NB4 (cell line): ENCODE data around the gene CSNK2A1.
"Not testable (repeated sequence)": the region's sequence is repeated elsewhere in the genome, so short reads cannot be mapped to it uniquely, and the experiment has no call there.

ENCODE experiments used
- POLR2A ChIP-seq: IDR thresholded peaks from 2 replicates; pipeline ENCODE4 v1.6.1; 2011; ENCODE audit warnings: mild to moderate bottlenecking; ENCODE audit not compliant: insufficient read length; ENCODE audit errors: extremely low read depth
- TF ChIP-seq, protein P1 (sequence below): IDR thresholded peaks from one replicate; pipeline ENCODE4 v1.5.1; 2012; ENCODE audit warnings: low read depth, low read length

DNA sequence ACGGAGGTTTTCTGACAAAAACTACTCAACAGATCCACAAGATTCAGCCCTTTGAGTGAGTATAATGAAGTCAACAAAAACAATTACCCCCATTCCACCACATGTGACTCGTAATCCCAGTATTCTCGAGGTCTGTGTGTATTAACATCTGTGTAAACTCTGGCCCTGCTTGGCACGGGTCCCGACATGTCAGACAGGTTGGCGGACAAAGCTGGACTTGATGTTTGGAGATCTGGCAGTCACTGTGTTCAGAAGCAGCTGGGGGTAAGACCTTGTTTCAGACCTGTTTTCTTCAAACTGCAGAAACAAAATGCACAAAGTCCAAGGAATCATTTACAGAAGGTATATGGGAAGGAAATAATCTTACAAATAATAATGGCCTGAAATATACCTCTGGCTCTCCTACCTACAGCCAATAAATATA is 35.2 kb downstream of the CSNK2A1 start:
- TF ChIP-seq POLR2A, result not testable (repeated sequence)
- TF ChIP-seq, protein P1, sequence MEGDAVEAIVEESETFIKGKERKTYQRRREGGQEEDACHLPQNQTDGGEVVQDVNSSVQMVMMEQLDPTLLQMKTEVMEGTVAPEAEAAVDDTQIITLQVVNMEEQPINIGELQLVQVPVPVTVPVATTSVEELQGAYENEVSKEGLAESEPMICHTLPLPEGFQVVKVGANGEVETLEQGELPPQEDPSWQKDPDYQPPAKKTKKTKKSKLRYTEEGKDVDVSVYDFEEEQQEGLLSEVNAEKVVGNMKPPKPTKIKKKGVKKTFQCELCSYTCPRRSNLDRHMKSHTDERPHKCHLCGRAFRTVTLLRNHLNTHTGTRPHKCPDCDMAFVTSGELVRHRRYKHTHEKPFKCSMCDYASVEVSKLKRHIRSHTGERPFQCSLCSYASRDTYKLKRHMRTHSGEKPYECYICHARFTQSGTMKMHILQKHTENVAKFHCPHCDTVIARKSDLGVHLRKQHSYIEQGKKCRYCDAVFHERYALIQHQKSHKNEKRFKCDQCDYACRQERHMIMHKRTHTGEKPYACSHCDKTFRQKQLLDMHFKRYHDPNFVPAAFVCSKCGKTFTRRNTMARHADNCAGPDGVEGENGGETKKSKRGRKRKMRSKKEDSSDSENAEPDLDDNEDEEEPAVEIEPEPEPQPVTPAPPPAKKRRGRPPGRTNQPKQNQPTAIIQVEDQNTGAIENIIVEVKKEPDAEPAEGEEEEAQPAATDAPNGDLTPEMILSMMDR, result not testable (repeated sequence)
